Endothelial cell (in vitro differentiated cells): Measurements from ENCODE around the gene SDK2. TPM values are rescaled to one million over a fixed set of nuclear protein-coding genes. Genes with fewer than 3 reads are reported as not detected.

Source experiments
- DNase-seq: peaks from one replicate; pipeline ENCODE4 v3.0.0; 2021; ENCODE audit warnings: low spot score
- H3K27ac Mint-ChIP-seq: one replicate; pipeline ENCODE4 v1.8.0; 2021; ENCODE audit warnings: mixed read lengths, inconsistent platforms; ENCODE audit not compliant: unreplicated experiment
- H3K27me3 Mint-ChIP-seq: one replicate; pipeline ENCODE4 v1.8.0; 2021; ENCODE audit warnings: mild to moderate bottlenecking, moderate library complexity, mixed read lengths, inconsistent platforms; ENCODE audit not compliant: unreplicated experiment
- H3K36me3 Mint-ChIP-seq: one replicate; pipeline ENCODE4 v1.8.0; 2021; ENCODE audit warnings: mild to moderate bottlenecking, low read depth, mixed read lengths, inconsistent platforms; ENCODE audit not compliant: unreplicated experiment
- H3K4me1 Mint-ChIP-seq: one replicate; pipeline ENCODE4 v1.8.0; 2021; ENCODE audit warnings: mild to moderate bottlenecking, mixed read lengths, inconsistent platforms; ENCODE audit not compliant: unreplicated experiment
- H3K4me3 Mint-ChIP-seq: one replicate; pipeline ENCODE4 v1.8.0; 2021; ENCODE audit warnings: mild to moderate bottlenecking, mixed read lengths, inconsistent platforms; ENCODE audit not compliant: unreplicated experiment
- H3K9me3 Mint-ChIP-seq: one replicate; pipeline ENCODE4 v1.8.0; 2021; ENCODE audit warnings: mixed read lengths, inconsistent platforms; ENCODE audit not compliant: unreplicated experiment
- CTCF ChIP-seq: fragments of 200-600 bp; sonication (generic); IDR thresholded peaks from one replicate; pipeline ENCODE4 v1.5.0; 2021; ENCODE audit warnings: antibody characterized with exemption; ENCODE audit not compliant: unreplicated experiment
- total RNA-seq: library from RNA; stranded (reverse); fragmentation: NEBNext Ultra II Directional; extraction: Animal tissue kit (Norgen Biotek cat#: 25700); gene quantifications from one replicate; pipeline ENCODE4 v1.2.1, GENCODE V29; 2021; ENCODE audit not compliant: unreplicated experiment

Gene SDK2
- total RNA-seq, 1 donor from 2014 or later = 2.4 TPM

GRCh38 chr17:73365301-73365874 is 278.9 kb downstream of the SDK2 start:
- Mint-ChIP-seq H3K9me3 (no peaks in the 10 kb centered on the region), H3K27me3 (no peaks in the 10 kb centered on the region), H3K4me3 (no peak overlapping the region), H3K36me3 (no peaks in the 10 kb centered on the region), H3K4me1 (peaks cover 25% of the 10 kb centered on the region), H3K27ac (no peak overlapping the region)
- no peak for TF ChIP-seq CTCF
- no peak for DNase-seq

GRCh38 chr17:73364155-73364522 is 280.1 kb downstream of the SDK2 start:
- TF ChIP-seq CTCF = no peak
- no peaks in the 10 kb centered on the region for H3K36me3 Mint-ChIP-seq
- peaks cover 34% of the 10 kb centered on the region for H3K4me1 Mint-ChIP-seq
- no peak overlapping the region for H3K4me3 Mint-ChIP-seq
- no peak for DNase-seq
- H3K27me3 Mint-ChIP-seq = no peaks in the 10 kb centered on the region
- no peak overlapping the region for H3K27ac Mint-ChIP-seq
- H3K9me3 Mint-ChIP-seq = no peaks in the 10 kb centered on the region

GRCh38 chr17:73363442-73364154 is 280.6 kb downstream of the SDK2 start:
- Mint-ChIP-seq H3K9me3 (no peaks in the 10 kb centered on the region), H3K27ac (no peak overlapping the region), H3K4me1 (peaks cover 34% of the 10 kb centered on the region), H3K27me3 (no peaks in the 10 kb centered on the region), H3K4me3 (no peak overlapping the region), H3K36me3 (no peaks in the 10 kb centered on the region)
- no peak for DNase-seq
- TF ChIP-seq CTCF = no peak

- Mint-ChIP-seq H3K9me3 (no peaks in the 10 kb centered on the region), H3K27me3 (no peaks in the 10 kb centered on the region), H3K4me3 (no peak overlapping the region), H3K4me1 (peaks cover 34% of the 10 kb centered on the region), H3K27ac (no peak overlapping the region), H3K36me3 (no peaks in the 10 kb centered on the region)
- TF ChIP-seq CTCF = no peak
- DNase-seq = no peak
Measured at GRCh38 chr17:73362697-73363096, 281.5 kb downstream of the SDK2 start.

- Mint-ChIP-seq H3K27ac (no peak overlapping the region), H3K4me3 (no peak overlapping the region), H3K9me3 (no peaks in the 10 kb centered on the region), H3K27me3 (peaks cover 2% of the 10 kb centered on the region), H3K36me3 (no peaks in the 10 kb centered on the region), H3K4me1 (peaks cover 32% of the 10 kb centered on the region)
- TF ChIP-seq CTCF = no peak
- DNase-seq = peak; percentile 20
Measured at GRCh38 chr17:73360961-73361761, 283.1 kb downstream of the SDK2 start.
